Measurements from ENCODE around the gene LAMA2.
A peak's percentile ranks its signal among the peaks of the same experiment; 100 is the strongest.

Gene LAMA2

GRCh38 chr6:129489215-129489765, 606.4 kb downstream of the LAMA2 start:
- Histone ChIP-seq H3K79me2 (ENCODE audit: low read length) (no peaks in the 10 kb centered on the region), H3K9me3 (ENCODE audit: insufficient read depth, low read length) (no peaks in the 10 kb centered on the region), H3K9ac (ENCODE audit: low read length) (no peak overlapping the region), H3K4me3 (ENCODE audit: low read length) (no peak overlapping the region), H3K27me3 (ENCODE audit: low read depth, low read length) (no peaks in the 10 kb centered on the region), H3K4me2 (ENCODE audit: low read length) (no peak overlapping the region), H2AFZ (ENCODE audit: low read depth, low read length) (no peak overlapping the region), H3K27ac (ENCODE audit: low read length) (no peak overlapping the region), H3K36me3 (replicated peaks; ENCODE audit: low read depth, low read length) (no peaks in the 10 kb centered on the region), H3K4me1 (ENCODE audit: low read length) (peaks cover 24% of the 10 kb centered on the region), H4K20me1 (ENCODE audit: insufficient read depth, low read length) (no peaks in the 10 kb centered on the region)
- TF ChIP-seq EZH2phosphoT487 (IDR thresholded peaks at IDR 0.05; ENCODE audit: low read depth): no peak
- no peak for TF ChIP-seq CTCF (IDR thresholded peaks at IDR 0.05; ENCODE audit: low read depth, low read length)

DNA sequence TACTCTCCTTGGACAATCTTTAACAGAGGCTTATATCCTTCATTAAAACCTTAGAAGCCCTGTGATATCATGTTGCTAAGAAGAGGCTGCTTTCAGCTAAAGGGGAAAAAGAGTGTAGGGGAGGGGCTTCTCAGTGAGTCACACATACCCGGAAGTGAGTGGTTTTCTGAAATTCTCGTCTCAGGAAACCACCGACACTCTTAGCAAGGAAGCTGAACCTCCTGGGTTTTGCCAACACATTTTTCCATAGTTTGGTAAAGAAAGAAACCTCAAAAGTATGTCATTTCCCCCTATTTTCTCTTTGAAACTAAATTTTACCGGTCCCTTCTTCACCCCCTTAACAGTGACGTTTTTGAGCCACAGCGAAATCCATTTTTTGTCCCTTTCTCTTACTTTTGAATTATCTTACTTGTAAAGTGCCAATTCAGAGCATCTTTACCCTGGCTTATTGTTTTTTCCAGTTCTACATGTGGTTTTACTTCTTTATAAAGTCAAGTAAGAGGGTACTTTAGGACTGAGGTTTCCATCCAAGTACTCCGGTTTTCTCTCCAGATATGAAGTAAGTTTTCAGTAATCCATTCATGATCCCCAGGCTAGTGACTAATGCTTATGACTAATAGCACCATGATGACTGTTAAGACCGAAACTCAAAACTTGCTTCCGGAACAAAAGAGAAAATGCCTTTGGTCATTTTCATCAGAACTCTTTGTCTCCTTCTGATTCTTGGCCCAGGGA, 607.8 kb downstream of the LAMA2 start:
- H3K36me3 ChIP-seq (replicated peaks; ENCODE audit: low read depth, low read length): no peaks in the 10 kb centered on the region
- peak overlapping the region; percentile 81 for H3K27ac ChIP-seq (ENCODE audit: low read length)
- no peaks in the 10 kb centered on the region for H4K20me1 ChIP-seq (ENCODE audit: insufficient read depth, low read length)
- no peaks in the 10 kb centered on the region for H3K27me3 ChIP-seq (ENCODE audit: low read depth, low read length)
- peak overlapping the region; percentile 75 for H3K9ac ChIP-seq (ENCODE audit: low read length)
- H3K9me3 ChIP-seq (ENCODE audit: insufficient read depth, low read length): no peaks in the 10 kb centered on the region
- peak overlapping the region; percentile 75 for H3K4me3 ChIP-seq (ENCODE audit: low read length)
- peaks cover 24% of the 10 kb centered on the region for H3K4me1 ChIP-seq (ENCODE audit: low read length)
- peak overlapping the region; percentile 85 for H2AFZ ChIP-seq (ENCODE audit: low read depth, low read length)
- H3K4me2 ChIP-seq (ENCODE audit: low read length): peak overlapping the region; percentile 92
- TF ChIP-seq CTCF (IDR thresholded peaks at IDR 0.05; ENCODE audit: low read depth, low read length) (no peak), EZH2phosphoT487 (IDR thresholded peaks at IDR 0.05; ENCODE audit: low read depth) (no peak)
- H3K79me2 ChIP-seq (ENCODE audit: low read length): no peaks in the 10 kb centered on the region

DNA sequence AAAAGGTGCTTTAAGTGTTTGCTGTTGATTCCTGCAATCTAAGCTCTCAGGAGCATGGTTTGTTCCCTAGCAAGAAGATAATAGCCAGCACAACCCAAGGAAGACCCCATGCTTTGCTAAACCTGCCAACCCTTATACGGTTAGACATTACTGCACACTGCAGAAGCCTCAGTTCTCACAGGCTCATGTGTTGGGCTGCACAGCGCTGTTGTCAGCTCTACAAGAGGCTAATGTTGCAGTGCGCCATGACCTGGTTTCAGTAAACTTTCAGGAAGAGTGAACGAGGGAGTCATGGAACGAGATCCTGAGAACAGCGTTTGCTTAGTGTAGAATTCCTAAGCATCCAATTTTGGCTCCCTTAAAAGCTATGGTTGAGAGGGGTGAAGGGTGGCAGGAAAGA, 608.5 kb downstream of the LAMA2 start:
- H3K9me3 ChIP-seq (ENCODE audit: insufficient read depth, low read length): no peaks in the 10 kb centered on the region
- no peak overlapping the region for H3K9ac ChIP-seq (ENCODE audit: low read length)
- no peaks in the 10 kb centered on the region for H4K20me1 ChIP-seq (ENCODE audit: insufficient read depth, low read length)
- no peaks in the 10 kb centered on the region for H3K27me3 ChIP-seq (ENCODE audit: low read depth, low read length)
- H3K4me1 ChIP-seq (ENCODE audit: low read length): peaks cover 24% of the 10 kb centered on the region
- peak overlapping the region; percentile 81 for H3K27ac ChIP-seq (ENCODE audit: low read length)
- no peak overlapping the region for H3K4me3 ChIP-seq (ENCODE audit: low read length)
- no peaks in the 10 kb centered on the region for H3K36me3 ChIP-seq (replicated peaks; ENCODE audit: low read depth, low read length)
- peak overlapping the region; percentile 92 for H3K4me2 ChIP-seq (ENCODE audit: low read length)
- TF ChIP-seq EZH2phosphoT487 (IDR thresholded peaks at IDR 0.05; ENCODE audit: low read depth) (no peak), CTCF (IDR thresholded peaks at IDR 0.05; ENCODE audit: low read depth, low read length) (no peak)
- H3K79me2 ChIP-seq (ENCODE audit: low read length): no peaks in the 10 kb centered on the region
- H2AFZ ChIP-seq (ENCODE audit: low read depth, low read length): 0 out of 2 replicates have a peak overlapping the region, but pooled peaks have one; percentile 85

DNA sequence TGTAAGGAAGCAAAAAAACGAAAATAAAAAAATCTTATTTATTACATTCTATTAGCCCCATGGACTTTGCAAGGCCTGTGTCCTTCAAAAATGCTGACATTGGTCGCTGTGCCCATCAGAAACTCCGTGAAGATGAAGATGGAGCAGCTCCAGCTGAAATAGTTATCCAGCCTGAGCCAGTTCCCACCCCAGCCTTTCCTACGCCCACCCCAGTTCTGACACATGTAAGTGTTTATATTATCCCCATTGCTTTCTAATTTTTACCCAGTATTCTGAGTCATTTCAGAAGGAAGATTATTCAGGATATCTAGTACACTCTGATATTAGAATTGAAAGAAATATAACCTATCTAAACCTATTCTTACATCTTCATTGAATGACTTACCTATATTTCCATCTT, 609.3 kb downstream of the LAMA2 start:
- Histone ChIP-seq H3K4me1 (ENCODE audit: low read length) (peaks cover 24% of the 10 kb centered on the region), H3K27me3 (ENCODE audit: low read depth, low read length) (no peaks in the 10 kb centered on the region), H2AFZ (ENCODE audit: low read depth, low read length) (no peak overlapping the region), H3K4me3 (ENCODE audit: low read length) (no peak overlapping the region), H3K9ac (ENCODE audit: low read length) (no peak overlapping the region), H3K79me2 (ENCODE audit: low read length) (no peaks in the 10 kb centered on the region), H3K27ac (ENCODE audit: low read length) (no peak overlapping the region), H3K4me2 (ENCODE audit: low read length) (no peak overlapping the region), H3K9me3 (ENCODE audit: insufficient read depth, low read length) (no peaks in the 10 kb centered on the region), H3K36me3 (replicated peaks; ENCODE audit: low read depth, low read length) (no peaks in the 10 kb centered on the region), H4K20me1 (ENCODE audit: insufficient read depth, low read length) (no peaks in the 10 kb centered on the region)
- TF ChIP-seq CTCF (IDR thresholded peaks at IDR 0.05; ENCODE audit: low read depth, low read length) (no peak), EZH2phosphoT487 (IDR thresholded peaks at IDR 0.05; ENCODE audit: low read depth) (no peak)
